HL-60 (cell line): ENCODE results near the gene WWOX.

ENCODE experiments used
- DNase-seq, 2 experiments: peaks; one replicate each; pipeline ENCODE4 v3.0.0-alpha.2; 2010 to 2020; ENCODE audit warnings: low read depth in 1 of 2, low spot score in 1 of 2
- H3K27ac ChIP-seq: fragments of 250-450 bp; sonication (Bioruptor Pico); replicated peaks from 2 replicates; pipeline ENCODE4 v1.5.1; 2020; ENCODE audit warnings: mild to moderate bottlenecking, moderate library complexity
- H3K27me3 ChIP-seq: fragments of 250-450 bp; sonication (Bioruptor Pico); 2 replicates; pipeline ENCODE4 v1.5.1; 2021; ENCODE audit warnings: mild to moderate bottlenecking, moderate library complexity; ENCODE audit not compliant: insufficient read depth, poor library complexity, severe bottlenecking
- H3K4me3 ChIP-seq: replicated peaks from 2 replicates; pipeline ENCODE4 v1.5.1; 2011; ENCODE audit warnings: mild to moderate bottlenecking, control low read depth, low read length; ENCODE audit not compliant: insufficient read depth
- GABPA ChIP-seq: IDR thresholded peaks from 2 replicates; pipeline ENCODE4 v1.6.1; 2012; ENCODE audit warnings: low read depth
- POLR2AphosphoS5 ChIP-seq: IDR thresholded peaks from 2 replicates; pipeline ENCODE4 v1.6.1; 2012; ENCODE audit warnings: low read depth
- REST ChIP-seq: IDR thresholded peaks from 2 replicates; pipeline ENCODE4 v1.6.1; 2012; ENCODE audit warnings: low read depth; ENCODE audit not compliant: insufficient replicate concordance
- SPI1 ChIP-seq: IDR thresholded peaks from 2 replicates; pipeline ENCODE4 v1.6.1; 2012; ENCODE audit warnings: low read depth, mild to moderate bottlenecking, borderline replicate concordance
- TF ChIP-seq, protein P1 (sequence below): IDR thresholded peaks from one replicate; pipeline ENCODE4 v1.5.1; 2011; ENCODE audit warnings: low read length, control low read depth, inconsistent platforms; ENCODE audit not compliant: insufficient read depth

The WWOX gene

DNA sequence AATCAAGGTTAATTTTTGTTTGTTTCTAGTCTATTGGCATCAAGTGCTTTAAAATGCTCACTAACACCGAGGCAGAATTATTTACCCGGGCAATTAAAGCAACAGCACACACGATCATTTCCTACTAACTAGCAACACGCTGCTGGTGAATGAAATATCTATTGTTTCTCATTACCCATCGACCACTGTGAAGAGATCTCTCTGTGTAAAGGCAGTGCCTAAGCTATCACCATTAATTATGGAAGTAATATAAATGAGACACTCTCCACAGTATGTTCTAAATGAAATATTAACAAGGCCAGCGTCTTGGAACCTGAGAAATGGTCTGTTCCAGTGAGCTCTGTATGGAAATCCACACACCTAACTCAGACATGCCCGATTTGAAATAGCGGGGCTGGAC lies 1103.5 kb downstream of the WWOX start:
- DNase-seq, result no peak
- Histone ChIP-seq H3K27ac (no peak overlapping the region), H3K27me3 (no peaks in the 10 kb centered on the region), H3K4me3 (no peak overlapping the region)
- TF ChIP-seq REST, result no peak
- TF ChIP-seq, protein P1, sequence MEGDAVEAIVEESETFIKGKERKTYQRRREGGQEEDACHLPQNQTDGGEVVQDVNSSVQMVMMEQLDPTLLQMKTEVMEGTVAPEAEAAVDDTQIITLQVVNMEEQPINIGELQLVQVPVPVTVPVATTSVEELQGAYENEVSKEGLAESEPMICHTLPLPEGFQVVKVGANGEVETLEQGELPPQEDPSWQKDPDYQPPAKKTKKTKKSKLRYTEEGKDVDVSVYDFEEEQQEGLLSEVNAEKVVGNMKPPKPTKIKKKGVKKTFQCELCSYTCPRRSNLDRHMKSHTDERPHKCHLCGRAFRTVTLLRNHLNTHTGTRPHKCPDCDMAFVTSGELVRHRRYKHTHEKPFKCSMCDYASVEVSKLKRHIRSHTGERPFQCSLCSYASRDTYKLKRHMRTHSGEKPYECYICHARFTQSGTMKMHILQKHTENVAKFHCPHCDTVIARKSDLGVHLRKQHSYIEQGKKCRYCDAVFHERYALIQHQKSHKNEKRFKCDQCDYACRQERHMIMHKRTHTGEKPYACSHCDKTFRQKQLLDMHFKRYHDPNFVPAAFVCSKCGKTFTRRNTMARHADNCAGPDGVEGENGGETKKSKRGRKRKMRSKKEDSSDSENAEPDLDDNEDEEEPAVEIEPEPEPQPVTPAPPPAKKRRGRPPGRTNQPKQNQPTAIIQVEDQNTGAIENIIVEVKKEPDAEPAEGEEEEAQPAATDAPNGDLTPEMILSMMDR, result no peak
- no peak for TF ChIP-seq POLR2AphosphoS5
- no peak for TF ChIP-seq GABPA

DNA sequence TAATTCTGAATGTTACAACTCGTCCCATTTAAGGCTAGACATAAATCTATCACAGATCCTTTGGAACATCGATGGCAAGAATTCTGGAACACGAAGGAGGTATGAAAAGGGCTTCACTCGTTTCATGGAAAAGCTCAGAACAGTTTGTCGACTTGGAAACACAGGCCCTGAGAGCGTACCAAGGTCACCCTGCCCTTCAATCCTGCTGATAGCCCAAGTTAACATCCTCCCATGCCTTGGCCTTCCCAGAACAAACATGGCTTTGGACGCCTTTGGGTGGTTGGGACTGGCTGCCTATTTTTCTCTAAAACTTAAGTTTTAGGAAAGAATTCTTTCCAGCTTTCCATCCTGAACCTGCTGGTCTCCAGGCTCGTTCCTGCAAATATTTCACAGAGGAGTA lies 1105.0 kb downstream of the WWOX start:
- DNase-seq, result no peak
- H3K4me3 ChIP-seq, result no peak overlapping the region
- no peak overlapping the region for H3K27ac ChIP-seq
- no peaks in the 10 kb centered on the region for H3K27me3 ChIP-seq
- TF ChIP-seq REST (no peak), SPI1 (no peak), GABPA (no peak), POLR2AphosphoS5 (no peak)
- TF ChIP-seq, protein P1, result no peak

GRCh38 chr16:79206889-79207288 lies 1107.4 kb downstream of the WWOX start:
- TF ChIP-seq REST, result no peak
- TF ChIP-seq POLR2AphosphoS5, result no peak
- no peak for TF ChIP-seq GABPA
- no peak for TF ChIP-seq SPI1
- no peak overlapping the region for H3K4me3 ChIP-seq
- no peak overlapping the region for H3K27ac ChIP-seq
- no peaks in the 10 kb centered on the region for H3K27me3 ChIP-seq
- no peak for DNase-seq

DNA sequence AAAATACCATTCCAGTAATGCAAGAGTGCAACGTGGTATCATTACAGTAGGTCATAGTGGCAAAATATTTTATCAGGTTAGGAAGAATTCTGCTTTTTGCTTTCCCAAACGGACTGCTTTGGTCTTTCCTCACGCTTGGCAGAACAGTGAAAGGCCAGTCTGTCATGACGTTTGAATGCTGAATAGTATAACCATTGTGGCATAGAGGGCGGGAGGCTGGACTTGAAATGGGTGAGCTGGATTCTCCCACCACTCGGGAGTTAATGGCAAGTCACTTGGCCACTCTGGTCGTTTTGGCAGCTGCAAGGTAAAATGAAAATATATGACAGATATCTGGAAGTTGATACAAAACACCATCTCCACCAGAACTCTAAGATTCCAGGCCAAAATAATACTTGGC lies 1109.9 kb downstream of the WWOX start:
- Histone ChIP-seq H3K27me3 (no peaks in the 10 kb centered on the region), H3K4me3 (no peak overlapping the region), H3K27ac (no peak overlapping the region)
- TF ChIP-seq POLR2AphosphoS5, result no peak
- no peak for TF ChIP-seq GABPA
- TF ChIP-seq, protein P1, result no peak
- no peak for TF ChIP-seq SPI1
- DNase-seq, result no peak
